Right lobe of liver (tissue), 4 donors: ENCODE results near the gene ANKRD55.

Experiments
- POLR2A ChIP-seq: fragments of 450-650 bp; IDR thresholded peaks from one replicate; pipeline ENCODE4 v1.6.1; 2017; ENCODE audit warnings: antibody characterized with exemption, mild to moderate bottlenecking
- TF ChIP-seq, protein P1 (sequence below), 4 donors: fragments of 200-600 bp in 3 of 4; fragments of 450-650 bp in 1 of 4; IDR thresholded peaks; one replicate each; pipeline versions ENCODE4 v1.5.1 to v1.8.0; 2016 to 2022; ENCODE audit warnings: antibody characterized with exemption in 4 of 4, mild to moderate bottlenecking in 2 of 4
- donor health status: DM: no; HTN: no; CAD: no.
- donor health status: DM: no; HTN: no; CAD: no.
- donor health status: DM: no; HTN: yes; CAD: no.

DNA sequence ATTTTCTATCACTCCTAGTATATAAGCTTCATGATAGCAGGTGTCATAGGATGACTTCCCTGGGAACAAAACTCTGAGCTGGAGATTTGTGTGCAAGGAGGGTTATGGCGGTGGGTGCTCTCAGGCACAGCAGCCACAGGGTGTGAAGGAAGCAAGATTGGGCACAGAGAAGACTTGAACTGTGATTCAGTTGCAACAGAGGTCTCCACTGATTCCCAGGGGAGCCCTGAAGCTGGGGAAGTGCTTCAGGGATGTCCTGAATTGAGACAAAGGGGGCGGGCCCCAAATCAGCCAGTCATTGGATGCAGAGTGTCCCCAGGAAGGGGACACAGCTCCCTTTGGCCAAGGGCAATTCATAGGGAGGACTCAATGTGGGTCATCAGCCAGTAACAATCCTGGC is 44.4 kb upstream of the ANKRD55 start:
- TF ChIP-seq, protein P1, sequence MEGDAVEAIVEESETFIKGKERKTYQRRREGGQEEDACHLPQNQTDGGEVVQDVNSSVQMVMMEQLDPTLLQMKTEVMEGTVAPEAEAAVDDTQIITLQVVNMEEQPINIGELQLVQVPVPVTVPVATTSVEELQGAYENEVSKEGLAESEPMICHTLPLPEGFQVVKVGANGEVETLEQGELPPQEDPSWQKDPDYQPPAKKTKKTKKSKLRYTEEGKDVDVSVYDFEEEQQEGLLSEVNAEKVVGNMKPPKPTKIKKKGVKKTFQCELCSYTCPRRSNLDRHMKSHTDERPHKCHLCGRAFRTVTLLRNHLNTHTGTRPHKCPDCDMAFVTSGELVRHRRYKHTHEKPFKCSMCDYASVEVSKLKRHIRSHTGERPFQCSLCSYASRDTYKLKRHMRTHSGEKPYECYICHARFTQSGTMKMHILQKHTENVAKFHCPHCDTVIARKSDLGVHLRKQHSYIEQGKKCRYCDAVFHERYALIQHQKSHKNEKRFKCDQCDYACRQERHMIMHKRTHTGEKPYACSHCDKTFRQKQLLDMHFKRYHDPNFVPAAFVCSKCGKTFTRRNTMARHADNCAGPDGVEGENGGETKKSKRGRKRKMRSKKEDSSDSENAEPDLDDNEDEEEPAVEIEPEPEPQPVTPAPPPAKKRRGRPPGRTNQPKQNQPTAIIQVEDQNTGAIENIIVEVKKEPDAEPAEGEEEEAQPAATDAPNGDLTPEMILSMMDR (IDR thresholded peaks at IDR 0.05): no peak
- TF ChIP-seq POLR2A: no peak
